ENCODE results near the gene APOL1.
A peak's percentile ranks its signal among the peaks of the same experiment; 100 is the strongest.
"Not testable (repeated sequence)": the region's sequence is repeated elsewhere in the genome, so short reads cannot be mapped to it uniquely, and the experiment has no call there.

Gene APOL1

GRCh38 chr22:36226189-36226588 is 26.7 kb upstream of the APOL1 start:
- no peak for DNase-seq

DNA sequence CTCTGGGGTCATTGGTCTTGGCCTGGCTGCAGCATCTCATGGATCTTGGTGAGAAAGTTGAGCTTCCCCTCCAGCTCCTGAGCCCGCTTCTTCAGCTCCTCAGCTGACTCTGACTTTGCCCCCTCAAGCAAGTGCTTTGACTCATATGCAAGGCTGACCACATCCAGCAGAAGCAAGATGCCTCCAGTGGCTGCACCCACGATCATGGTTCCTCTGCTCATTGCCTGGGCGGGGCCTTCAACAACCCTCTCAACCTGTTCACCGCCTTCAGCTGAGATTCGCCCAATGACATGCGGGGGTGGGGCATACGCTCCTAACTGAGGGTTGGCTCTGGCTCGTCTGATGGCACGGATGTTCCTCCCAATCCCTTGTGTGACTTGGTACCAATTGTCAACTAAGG is 25.5 kb upstream of the APOL1 start:
- DNase-seq, result no peak

DNA sequence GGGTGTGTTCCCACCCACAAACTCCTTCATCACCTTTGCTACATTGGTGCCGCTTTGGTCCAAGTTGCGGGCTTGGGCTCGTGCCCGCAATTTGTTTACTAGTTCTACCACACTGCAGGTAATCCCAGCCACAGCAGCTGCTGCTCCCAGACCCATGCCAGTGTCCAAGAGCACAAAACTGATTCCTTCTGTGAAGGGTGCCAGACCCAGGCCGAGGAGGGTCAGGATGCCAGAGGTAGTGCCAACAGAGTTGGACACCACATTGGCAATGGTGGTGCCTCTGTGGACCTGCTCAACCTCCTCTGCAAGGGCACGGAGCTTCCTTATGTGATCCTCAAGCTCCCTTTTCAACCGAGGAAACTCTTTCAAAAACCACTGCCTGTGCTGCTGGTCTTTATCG is 25.1 kb upstream of the APOL1 start:
- DNase-seq, result no peak

DNA sequence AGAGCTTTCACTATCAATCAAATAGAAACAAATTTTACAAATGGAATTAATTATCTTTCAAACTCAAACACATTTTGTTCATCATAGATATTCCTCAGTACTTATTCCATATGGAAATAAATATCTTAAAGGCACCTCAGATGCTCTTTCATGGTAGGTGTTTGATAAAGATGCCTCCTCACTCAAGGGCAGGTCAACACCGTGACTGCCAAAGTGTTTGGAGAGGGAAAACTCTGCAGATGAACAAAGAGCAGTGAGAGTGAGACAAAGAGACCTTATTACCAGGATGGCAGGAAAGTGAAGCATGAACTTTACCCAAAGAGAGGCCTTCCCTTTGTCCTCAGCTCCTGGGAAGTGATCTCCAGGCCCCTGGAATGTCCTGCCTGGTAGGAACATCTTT is 24.6 kb upstream of the APOL1 start:
- DNase-seq, result not testable (repeated sequence)

- DNase-seq, result no peak
Measured at GRCh38 chr22:36228944-36229343, 24.0 kb upstream of the APOL1 start.

DNA sequence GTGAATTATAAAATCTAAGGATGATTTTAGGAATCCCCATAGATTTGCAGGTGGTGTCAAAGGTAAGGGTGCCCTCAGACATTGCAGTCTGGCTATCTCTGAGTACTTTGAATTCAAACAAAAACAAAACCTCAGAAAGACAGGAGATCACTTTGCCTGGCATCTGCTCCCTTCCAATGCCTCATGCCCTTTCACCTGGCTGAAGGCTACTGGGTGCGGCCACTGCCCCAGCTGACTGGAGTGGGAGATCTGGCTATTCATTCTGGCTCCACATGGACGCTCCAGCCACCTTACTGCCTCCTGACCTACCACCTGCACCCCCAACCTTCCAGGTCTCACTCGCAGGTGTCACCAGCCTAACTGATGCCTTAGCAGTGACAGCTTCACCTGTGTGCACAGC is 23.3 kb upstream of the APOL1 start:
- DNase-seq, result not testable (repeated sequence)

DNA sequence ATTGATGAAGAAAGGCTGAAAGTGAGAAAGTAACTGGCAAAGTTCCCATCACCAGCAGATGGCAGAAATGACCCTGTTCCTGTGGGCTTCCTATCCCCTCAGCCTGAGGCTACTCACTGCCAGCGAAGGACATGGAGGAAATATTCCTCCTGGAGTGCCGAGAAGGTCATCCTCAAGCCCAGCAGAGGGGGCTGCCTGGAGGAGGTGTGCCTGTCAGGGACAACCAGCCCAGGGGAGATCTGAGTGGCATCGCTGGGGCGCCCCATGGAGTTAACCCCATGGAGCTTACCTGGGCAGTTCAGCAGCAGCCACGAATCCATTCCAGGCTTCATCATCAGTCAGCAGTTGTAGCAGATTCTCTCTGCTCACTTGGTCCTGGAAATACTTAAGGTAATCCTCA is 21.9 kb upstream of the APOL1 start:
- DNase-seq, result not testable (repeated sequence)

GRCh38 chr22:36232715-36233401 is 20.1 kb upstream of the APOL1 start:
- no peak for DNase-seq

- DNase-seq, result no peak
Measured at GRCh38 chr22:36233796-36234195, 19.1 kb upstream of the APOL1 start.

DNA sequence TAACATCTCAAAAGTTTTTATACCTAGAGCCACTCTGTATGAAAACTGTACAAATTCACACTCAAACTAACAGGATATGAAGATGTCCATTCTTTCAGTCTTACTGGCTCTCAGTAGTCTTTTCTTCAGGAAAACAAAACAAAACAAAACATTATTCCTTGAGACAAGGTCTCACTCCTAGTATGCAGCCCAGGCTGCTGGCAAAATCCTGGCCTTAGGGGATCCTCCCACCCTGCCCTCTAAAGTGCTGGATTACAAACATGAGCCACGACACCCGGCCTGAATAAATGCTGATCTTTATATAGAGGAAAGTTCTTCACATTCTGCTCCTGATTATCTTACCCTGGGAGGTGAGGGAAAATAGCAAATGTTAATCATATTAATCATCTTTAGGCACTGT is 18.7 kb upstream of the APOL1 start:
- DNase-seq, result no peak

DNA sequence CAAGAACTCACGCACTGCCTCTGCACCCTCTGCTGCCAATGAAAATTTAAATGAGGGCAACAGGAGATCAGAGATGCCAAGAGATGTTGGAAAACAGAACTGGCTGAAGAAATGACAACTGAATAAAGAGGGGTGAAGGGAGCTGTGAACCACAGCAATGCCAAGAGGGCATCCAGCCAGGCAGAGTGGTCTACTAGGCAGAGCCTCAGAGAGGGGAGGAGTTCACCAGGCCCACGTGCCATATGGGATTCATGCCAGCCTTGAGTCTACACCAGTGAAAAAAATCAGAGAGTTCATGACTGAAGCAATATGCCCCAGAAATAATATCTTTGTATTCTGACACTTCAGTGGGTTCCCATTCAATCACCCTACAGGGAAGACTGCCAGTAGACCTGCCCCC is 18.0 kb upstream of the APOL1 start:
- no peak for DNase-seq

GRCh38 chr22:36235585-36235984 is 17.3 kb upstream of the APOL1 start:
- no peak for DNase-seq

- DNase-seq, result no peak
Measured at GRCh38 chr22:36236388-36237319, 16.3 kb upstream of the APOL1 start.

DNA sequence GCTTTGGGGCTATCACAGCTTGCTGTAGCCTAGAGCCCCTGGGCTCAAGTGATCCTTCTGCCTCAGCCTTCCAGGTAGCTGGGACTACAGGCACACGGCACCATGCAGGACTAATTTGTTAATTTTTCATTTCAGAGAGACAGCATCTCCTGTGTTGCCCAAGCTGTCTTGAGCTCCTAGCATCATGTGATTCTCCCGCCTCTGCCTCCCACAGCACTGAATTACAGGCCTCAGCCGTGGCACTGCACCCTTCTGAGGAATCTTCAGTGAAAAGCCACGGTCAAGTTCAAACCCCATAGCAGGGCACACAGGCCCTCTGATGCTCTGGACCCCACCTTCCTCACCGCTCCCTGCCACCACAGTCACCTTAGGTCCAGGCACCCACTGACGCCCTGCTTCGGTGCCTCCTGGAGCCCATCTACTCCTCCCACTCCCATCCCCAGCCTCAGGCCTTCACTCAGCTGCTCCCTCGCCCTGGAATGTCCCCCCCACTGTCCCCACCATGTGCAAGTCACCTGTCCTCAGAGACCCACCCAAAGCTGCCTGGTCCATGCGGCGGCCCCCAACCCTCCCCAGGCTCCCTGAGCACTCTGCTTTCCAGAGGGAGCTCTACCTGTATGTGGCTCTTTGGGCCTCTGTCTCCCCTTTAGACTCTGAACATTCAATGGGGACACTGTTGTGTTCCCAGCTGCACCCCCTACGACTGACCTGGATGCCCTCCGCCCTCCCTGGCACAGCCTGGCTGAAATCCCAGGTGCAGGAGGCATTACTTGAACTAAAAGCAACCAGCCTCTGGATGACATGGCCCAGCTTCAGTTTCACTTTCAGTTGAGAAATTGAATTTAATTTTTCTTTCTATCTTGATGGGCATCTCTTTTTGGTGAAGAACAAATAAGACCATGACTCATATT is 15.2 kb upstream of the APOL1 start:
- peak; percentile 12 for DNase-seq

- DNase-seq, result no peak
Measured at GRCh38 chr22:36238373-36239149, 14.4 kb upstream of the APOL1 start.

DNA sequence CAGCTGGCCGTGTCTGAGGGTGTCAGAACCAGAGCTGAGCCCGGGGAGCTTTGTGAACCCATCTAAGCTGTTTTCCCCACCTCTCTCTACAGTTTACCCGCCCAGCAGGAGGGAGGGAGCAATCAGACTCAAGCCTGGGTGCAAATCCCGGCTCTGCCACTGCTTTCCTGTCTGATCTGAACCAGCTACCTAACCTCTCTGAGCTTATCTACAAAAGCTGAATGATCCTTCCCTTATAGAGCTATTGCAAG is 13.9 kb upstream of the APOL1 start:
- no peak for DNase-seq

- DNase-seq, result peak; percentile 81
Measured at GRCh38 chr22:36239401-36240171, 13.3 kb upstream of the APOL1 start, which contains the start of gene APOL2. Gene APOL2, minus strand, starts transcription at chr22:36239527. Its CDS starts 6,365 bp downstream, at chr22:36233162.

- DNase-seq, result no peak
Measured at GRCh38 chr22:36243986-36244385, 8.9 kb upstream of the APOL1 start.

GRCh38 chr22:36244522-36245391 is 8.2 kb upstream of the APOL1 start:
- no peak for DNase-seq

- DNase-seq, result no peak
Measured at GRCh38 chr22:36245805-36246356, 7.1 kb upstream of the APOL1 start.

Data from KG1 (cell line).